GM12892 (cell line): ENCODE data around the gene AKAP13.

ENCODE experiments used
- DNase-seq: peaks from one replicate; pipeline ENCODE4 v3.0.0; 2011; ENCODE audit not compliant: insufficient read length
- FAIRE-seq: peaks from 2 replicates; lab custom pipeline; 2011; peaks lifted over from hg19 to GRCh38; lab: Jason Lieb, UNC
- POLR2A ChIP-seq: IDR thresholded peaks from 2 replicates; pipeline ENCODE4 v1.6.1; 2011; ENCODE audit warnings: low read depth, low read length, control low read depth
- POLR2AphosphoS5 ChIP-seq: IDR thresholded peaks from 2 replicates; pipeline ENCODE4 v1.6.1; 2011; ENCODE audit warnings: low read depth, low read length, control low read depth
- TAF1 ChIP-seq: IDR thresholded peaks from 2 replicates; pipeline ENCODE4 v1.6.1; 2011; ENCODE audit warnings: low read depth, mild to moderate bottlenecking, control low read depth, low read length, borderline replicate concordance

Gene AKAP13

DNA sequence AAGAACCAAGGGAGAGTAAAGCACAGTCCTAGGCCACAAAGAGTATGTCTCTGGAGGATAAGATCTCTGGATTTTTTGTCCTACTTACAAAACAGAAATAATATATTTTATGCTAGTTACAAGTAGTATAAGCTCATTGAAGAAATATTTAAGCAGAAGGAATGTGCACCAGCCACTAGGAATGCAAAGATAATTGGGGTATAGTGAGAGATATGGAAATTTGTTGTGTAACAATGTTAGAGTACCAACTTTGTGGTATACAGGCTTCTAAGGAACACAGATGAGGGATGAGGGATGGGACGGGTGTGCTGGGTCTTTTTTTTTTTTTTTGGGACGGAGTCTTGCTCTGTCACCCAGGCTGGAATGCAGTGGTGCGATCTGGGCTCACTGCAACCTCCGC, 26.5 kb downstream of the AKAP13 start:
- DNase-seq (no peak), FAIRE-seq (no peak)
- TF ChIP-seq POLR2A = no peak
- TF ChIP-seq POLR2AphosphoS5 = no peak
- no peak for TF ChIP-seq TAF1

DNA sequence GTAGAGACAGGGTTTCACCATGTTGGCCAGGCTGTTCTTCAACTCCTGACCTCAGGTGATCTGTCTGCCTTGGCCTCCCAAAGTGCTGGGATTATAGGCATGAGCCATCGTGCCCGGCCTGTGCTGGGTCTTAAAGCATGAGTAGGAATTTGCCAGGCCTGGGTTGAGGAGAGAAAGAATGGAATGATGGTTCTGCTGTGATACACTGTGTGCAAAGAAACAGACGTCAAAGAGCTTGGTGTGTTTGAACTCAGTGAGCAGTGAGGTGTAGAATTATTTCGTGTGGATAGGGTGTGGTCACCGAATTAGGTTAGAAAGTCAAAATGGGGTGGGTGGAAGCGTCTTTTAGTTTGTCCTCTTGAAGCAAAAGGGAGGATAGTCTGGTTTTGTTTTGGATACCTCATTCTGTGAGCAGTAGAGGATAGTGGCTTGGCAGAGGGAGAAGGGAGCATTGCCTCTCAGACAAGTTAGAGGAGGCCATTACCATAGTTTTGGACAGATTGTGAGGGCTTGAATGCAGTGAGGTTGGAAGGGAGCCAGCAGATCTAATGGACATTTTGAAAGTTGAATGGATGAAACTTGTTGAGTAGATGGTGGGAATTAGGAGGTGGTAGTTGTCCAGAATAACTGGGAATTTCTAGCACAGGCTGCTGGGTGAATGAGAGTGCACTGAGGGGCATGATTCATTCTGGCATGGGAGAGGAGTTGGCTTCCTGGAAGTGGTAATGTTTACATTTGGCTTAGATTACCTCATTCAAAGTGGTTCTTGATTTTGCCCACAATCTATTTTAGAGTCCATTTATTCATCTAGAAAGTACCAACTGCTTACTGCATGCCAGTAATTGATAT, 27.2 kb downstream of the AKAP13 start:
- FAIRE-seq (peak; percentile 92), DNase-seq (no peak)
- TF ChIP-seq POLR2A = no peak
- no peak for TF ChIP-seq POLR2AphosphoS5
- no peak for TF ChIP-seq TAF1

DNA sequence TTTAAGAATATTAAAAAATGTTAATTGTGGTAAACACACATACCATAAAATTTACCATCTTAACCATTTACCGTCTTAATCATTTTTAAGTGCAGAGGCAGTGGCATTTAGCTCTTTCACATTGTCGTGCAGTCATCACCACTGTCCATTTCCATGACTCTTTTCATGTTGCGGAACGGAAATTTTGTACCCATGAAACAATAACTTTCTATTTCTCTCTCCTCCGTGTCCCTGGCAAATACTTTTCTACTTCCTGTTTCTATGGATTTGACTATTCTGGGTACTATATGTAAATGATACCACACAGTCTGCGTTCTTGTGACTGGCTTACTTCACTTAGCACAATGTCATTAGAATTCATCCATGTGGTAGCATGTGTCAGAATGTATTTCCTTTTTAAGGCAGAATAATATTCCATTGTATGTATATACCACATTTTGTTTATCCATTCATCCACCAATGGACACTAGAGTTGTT, 27.9 kb downstream of the AKAP13 start:
- no peak for TF ChIP-seq POLR2AphosphoS5
- TF ChIP-seq TAF1 = no peak
- FAIRE-seq = no peak
- no peak for DNase-seq

DNA sequence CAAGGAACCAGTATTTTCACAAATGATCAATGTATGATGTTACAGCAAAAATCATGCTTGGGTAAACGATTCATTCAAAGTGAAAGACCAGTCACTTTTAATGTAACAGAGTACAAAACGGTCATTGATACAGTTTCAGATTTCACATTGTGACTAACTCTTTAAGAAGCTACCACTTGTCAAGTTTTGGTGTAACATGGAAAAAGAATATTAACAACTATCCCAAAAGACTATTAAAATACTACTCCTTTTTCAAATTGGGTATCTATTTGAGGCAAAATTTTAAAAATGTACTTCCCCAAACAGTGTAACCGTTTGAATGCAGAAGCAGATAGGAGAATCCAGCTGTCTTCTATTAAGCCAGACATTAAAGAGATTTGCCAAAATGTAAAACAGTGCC, 31.7 kb downstream of the AKAP13 start:
- TF ChIP-seq POLR2A = no peak
- no peak for TF ChIP-seq TAF1
- TF ChIP-seq POLR2AphosphoS5 = no peak
- DNase-seq (no peak), FAIRE-seq (no peak)

DNA sequence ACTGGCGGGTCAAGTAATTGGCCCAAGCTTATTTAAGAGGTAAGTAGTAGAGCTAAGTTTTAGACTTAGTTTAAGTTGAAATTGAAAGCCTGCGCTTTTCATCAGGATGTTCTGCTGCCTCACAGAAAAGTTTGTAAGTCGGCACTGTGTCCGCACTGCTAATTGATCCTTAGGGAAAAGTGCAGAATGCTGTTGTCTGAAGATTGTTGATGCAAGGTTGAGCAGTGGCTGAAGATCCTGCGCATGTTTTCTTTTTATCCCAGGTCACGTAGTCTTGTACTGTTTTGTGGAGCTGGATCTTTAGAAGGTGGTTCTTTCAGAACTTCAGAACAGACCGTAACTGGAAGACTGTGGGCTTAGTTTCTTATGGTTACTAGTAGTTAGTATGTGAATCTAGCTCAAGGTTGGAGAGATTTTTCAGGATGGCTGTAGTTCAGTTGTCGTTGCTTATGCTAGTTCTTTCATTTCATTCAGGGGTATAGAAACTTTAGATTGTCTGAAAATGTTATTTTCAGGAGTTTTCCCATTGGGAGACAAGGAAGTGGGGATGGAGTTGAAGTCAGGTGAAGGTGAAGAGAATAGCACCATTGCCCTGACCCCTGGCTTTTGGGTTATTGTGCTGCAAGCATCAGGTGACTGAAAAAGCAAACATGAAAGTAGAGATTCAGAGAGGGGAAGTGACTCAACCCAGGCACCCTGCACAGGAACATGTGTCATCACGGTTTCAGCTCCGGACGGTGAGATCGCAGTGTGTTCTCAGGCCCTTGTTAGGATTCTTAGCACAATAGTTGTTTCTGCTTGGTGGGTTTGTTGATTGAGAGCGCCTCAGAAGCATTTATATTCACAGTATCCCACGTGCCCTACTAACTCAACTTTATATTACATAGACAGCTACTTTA, 32.8 kb downstream of the AKAP13 start:
- TF ChIP-seq POLR2AphosphoS5 = no peak
- TF ChIP-seq POLR2A = no peak
- no peak for TF ChIP-seq TAF1
- peak; percentile 96 for FAIRE-seq
- peak; percentile 62 for DNase-seq

DNA sequence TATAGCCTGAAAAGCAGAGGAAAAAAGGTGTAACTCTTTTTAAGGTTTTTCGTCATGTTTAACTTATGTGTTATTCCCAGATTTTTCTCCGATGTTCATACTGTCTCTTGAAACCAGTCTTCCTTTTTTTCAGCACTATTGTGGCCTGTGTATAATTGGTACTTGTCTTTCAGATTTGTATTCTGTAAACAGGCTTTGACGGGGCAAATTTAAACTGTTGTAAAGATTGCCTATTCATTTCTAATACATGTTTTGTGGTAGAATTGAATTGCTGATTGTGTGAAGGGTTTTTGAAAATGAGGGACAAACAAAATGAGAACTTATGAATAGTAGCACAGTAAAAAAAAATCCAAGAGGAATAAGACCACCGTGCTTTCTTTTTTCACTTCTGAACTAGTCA, 33.6 kb downstream of the AKAP13 start:
- FAIRE-seq = peak; percentile 87
- no peak for DNase-seq
- no peak for TF ChIP-seq POLR2AphosphoS5

DNA sequence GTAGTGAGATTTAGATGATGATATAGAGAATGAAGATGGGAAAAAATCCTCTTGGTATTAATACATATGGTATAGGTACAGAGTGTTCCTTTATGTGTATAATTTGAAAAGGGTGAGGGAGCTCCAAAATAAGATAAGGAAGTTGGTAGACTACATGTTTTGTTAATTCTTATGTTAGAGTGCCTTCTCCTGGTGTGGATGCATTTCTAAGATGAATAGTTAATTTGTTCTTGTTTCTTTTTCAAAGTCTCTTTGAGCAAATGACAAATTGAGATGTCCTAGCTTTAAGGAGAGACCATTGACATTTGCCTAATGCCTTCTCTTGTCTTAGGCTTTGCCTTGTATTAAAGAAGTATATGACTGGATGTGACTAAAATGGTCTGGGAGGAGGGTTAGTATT, 34.1 kb downstream of the AKAP13 start:
- TF ChIP-seq TAF1 (no peak), POLR2A (no peak), POLR2AphosphoS5 (no peak)
- DNase-seq (no peak), FAIRE-seq (peak; percentile 5)

DNA sequence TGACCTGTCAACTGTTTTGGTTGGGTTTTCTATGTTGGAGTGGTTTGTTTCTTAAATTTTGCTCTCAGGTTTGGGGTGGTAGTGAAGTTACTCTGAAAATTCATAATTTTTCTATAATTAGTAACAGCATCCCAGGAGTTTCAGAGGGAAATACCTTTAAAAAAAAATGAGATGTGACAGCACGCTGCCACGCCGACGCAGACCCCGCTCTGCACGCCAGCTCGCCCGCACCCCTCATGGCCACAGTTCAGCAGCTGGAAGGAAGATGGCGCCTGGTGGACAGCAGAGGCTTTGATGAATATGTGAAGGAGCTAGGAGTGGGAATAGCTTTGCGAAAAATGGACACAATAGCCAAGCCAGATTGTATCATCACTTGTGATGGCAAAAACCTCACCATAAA, 34.6 kb downstream of the AKAP13 start:
- no peak for TF ChIP-seq POLR2A
- no peak for FAIRE-seq
- DNase-seq = no peak

DNA sequence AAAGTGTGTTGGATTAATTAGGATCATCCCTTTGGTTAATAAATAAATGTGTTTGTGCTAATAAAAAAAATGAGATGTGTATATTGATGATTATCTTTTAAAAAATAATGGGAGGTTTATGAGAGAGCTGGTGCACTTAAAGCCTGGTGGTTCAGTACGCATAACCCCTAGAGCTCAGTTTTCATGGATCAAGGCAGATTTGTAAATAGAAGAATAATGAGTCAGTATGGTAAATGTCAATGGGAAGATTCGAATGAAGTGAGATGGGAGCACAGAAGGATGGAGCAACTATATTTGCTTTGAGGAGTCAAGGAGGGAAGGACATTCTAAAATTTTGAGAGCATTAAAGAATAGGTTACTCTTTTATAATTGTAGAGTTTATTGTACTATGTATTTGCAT, 35.4 kb downstream of the AKAP13 start:
- TF ChIP-seq POLR2AphosphoS5 = no peak
- no peak for TF ChIP-seq POLR2A
- no peak for TF ChIP-seq TAF1
- FAIRE-seq (no peak), DNase-seq (no peak)

DNA sequence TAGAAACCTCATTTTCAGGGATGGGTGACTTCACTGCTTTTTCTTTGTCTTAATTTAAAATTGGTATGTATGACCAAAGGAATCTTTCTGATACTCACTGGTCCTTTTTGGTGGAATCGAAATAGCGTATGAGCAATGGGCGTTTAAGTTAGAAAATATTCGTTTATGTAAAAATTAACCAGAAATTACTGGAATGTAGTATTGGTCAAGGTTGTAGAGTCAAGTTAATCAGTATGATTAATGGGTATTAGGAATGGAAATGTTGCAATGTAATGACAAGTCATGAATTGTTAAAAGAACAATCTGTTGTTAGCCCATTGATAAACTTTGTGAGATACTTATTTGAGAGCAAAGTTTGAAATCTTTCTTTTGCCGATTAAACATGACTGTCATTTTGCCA, 36.9 kb downstream of the AKAP13 start:
- no peak for FAIRE-seq
- TF ChIP-seq POLR2AphosphoS5 = no peak
- TF ChIP-seq TAF1 = no peak
- TF ChIP-seq POLR2A = no peak

DNA sequence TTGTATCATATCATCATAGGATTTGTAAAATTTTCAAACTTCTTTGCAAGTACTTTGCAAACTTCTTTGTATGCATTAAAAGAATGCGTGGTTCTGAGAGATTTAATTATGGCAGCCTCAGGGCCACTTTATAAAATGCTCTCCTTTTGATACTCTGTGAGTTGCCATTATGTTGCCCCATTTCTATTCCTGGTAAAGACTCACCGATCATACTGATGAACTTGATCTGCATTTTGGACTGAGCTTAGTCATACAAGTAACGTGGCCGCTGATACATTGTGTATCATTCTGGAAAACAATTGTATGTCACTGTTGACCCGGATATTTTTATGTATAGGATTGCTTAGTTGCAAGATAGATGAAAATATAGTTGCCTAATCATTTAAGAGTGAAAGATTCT, 38.8 kb downstream of the AKAP13 start:
- FAIRE-seq = no peak
- TF ChIP-seq POLR2A = no peak
- no peak for TF ChIP-seq POLR2AphosphoS5
- no peak for TF ChIP-seq TAF1
- no peak for DNase-seq

More for the DNA sequence above, 36.9 kb downstream of the AKAP13 start:
- DNase-seq = no peak

DNA sequence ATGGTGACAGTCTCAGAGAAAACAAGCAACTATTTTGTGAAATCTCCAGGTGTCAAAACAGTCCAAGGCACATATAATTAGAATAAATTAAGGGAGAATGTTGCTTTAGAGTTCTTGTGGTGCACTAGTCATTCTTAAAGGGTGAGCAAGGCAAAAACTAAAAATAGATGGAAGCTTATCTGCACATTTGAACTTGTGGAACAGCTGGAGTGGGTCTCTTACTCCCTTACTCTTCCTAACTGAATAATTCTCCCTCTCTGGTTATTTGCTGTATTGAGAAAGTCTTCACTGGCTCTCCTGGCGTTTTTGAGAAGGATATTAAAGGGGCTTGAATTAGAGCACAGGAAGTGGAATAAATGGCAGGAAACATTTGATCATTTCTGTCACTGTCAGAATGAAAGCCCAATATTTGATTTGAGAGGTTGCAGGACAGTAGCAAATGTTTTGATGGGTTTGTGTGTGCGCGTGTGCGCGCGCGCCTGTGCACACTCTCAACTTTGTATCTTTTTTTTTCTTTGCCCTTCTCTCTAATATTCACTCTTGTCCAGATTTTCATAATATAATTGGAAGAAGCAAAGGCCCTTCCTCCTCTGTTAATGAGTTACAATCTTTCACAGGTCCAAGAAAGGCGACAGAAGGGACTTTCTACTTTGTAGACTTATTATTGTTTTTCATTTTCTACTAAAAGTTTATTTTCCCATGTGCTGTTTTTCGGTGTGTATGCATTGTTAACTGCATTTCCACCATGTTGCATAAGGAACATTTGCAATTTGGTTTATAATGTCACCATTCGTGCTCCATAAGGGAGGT, 40.9 kb downstream of the AKAP13 start:
- no peak for TF ChIP-seq POLR2A
- no peak for TF ChIP-seq POLR2AphosphoS5
- TF ChIP-seq TAF1 = no peak
- DNase-seq = no peak
- FAIRE-seq = no peak
